Esophagus squamous epithelium (tissue), 5 donors: ENCODE measurements around the gene PRG3. TPM values are rescaled to one million over a fixed set of nuclear protein-coding genes. Genes with fewer than 3 reads are reported as not detected.
A peak's percentile ranks its signal among the peaks of the same experiment; 100 is the strongest.

ENCODE experiments used
- DNase-seq: peaks from one replicate; lab custom pipeline; 2025; lab: John Stamatoyannopoulos, UW
- H3K27ac ChIP-seq, 4 donors: fragments of 200-600 bp; sonication (generic); one replicate each; pipeline ENCODE4 v1.5.1; 2016 to 2019; ENCODE audit warnings: mild to moderate bottlenecking in 1 of 4
- H3K27me3 ChIP-seq, 4 donors: fragments of 200-600 bp; sonication (generic); 1 replicate in 3 of 4; 2 replicates in 1 of 4; pipeline versions ENCODE4 v1.5.1 to v1.6.0; 2017 to 2021; ENCODE audit warnings: antibody characterized with exemption in 1 of 4
- H3K36me3 ChIP-seq, 3 donors: fragments of 200-600 bp; sonication (generic); one replicate each; pipeline ENCODE4 v1.5.1; 2016 to 2019
- H3K4me1 ChIP-seq, 3 donors: fragments of 200-600 bp; sonication (generic); one replicate each; pipeline ENCODE4 v1.5.1; 2017 to 2019
- H3K4me3 ChIP-seq, 4 donors: fragments of 200-600 bp; sonication (generic); 1 replicate in 3 of 4; 2 replicates in 1 of 4; pipeline ENCODE4 v1.5.1; 2016 to 2019; ENCODE audit warnings: mild to moderate bottlenecking in 2 of 4, moderate library complexity in 1 of 4
- H3K9me3 ChIP-seq, 3 donors: fragments of 200-600 bp; sonication (generic); one replicate each; pipeline ENCODE4 v1.5.1; 2016 to 2019
- POLR2A ChIP-seq, 4 donors: fragments of 450-650 bp; IDR thresholded peaks; one replicate each; pipeline ENCODE4 v1.6.1; 2017; ENCODE audit warnings: antibody characterized with exemption in 4 of 4, mild to moderate bottlenecking in 4 of 4, moderate library complexity in 3 of 4
- WGBS, 2 donors: methylation state at CpG; one replicate each; pipeline ENCODE4 v1.1.5; 2018; 5-methylcytosine and 5-hydroxymethylcytosine counted together
- intact Hi-C: fragments of 100-400 bp; cut with DNase I; formaldehyde crosslinking; loops from one replicate; pipeline ENCODE4 v1.15.0; 2022
- total RNA-seq, 4 donors: library from RNA; depleted of rRNA; stranded (reverse); fragments of >200 nt; gene quantifications; one replicate each; pipeline ENCODE4 v1.1.0, GENCODE V29; 2016
- TF ChIP-seq, protein P1 (sequence below), 6 experiments: fragments of 450-650 bp in 4 of 6; fragments of 200-600 bp in 2 of 6; sonication (generic) in 2 of 6; IDR thresholded peaks; one replicate each; pipeline ENCODE4 v1.5.1; 2016 to 2019; ENCODE audit warnings: antibody characterized with exemption in 6 of 6, mild to moderate bottlenecking in 4 of 6, moderate library complexity in 4 of 6
- donor health status: DM: yes; HTN: yes; CAD: no.

PRG3 gene
- total RNA-seq, 4 donors from 2014 or later: not detected

DNA sequence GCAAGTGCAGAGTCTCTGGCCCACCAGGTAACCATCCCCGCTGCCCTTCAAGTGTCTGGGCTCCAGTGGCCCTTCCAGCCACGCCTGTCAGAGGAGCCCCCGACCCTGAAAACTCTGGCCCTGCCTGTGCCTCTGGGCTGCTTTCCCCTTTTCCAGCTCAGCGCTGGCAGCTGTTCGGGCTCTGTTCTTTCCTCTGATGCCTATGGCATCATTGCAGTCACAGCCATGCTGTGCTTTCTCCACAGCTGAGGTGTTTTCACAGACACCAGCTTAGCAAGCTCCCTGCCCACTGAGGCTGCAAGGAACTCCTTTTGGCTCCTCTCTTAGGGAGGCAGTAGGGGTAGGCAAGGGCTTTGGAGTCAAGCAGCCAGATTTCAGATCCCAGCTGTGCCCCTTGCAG is 21.6 kb downstream of the PRG3 start:
- peaks cover 0 to 16% (median 10%) of the 10 kb centered on the region in 3 donors for H3K4me1 ChIP-seq
- intact Hi-C loops: no loop called here

DNA sequence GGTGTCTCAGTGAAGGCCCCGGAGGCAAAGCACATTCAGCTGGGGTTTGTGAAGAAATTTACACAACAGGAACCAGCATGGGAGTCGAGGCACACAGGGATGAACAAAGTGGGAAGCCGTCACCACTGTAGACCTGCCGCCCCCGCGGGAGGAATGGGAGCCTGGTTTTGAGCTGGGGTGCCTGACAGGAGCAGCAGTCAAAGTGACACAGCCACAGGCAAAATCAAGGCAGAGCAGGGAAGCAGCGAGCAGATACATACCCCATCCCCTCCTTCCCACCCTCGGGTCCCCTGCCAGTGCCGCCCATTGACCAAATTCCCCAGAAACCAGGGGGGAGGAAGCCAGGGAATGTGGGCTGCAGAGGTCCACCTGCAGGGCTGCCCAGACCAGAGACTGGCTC is 22.0 kb downstream of the PRG3 start:
- no peak for DNase-seq
- Histone ChIP-seq H3K4me1 (peaks cover 0 to 20% (median 10%) of the 10 kb centered on the region in 3 donors), H3K27ac (no peak overlapping the region), H3K27me3 (no peaks in the 10 kb centered on the region), H3K9me3 (no peaks in the 10 kb centered on the region), H3K36me3 (no peaks in the 10 kb centered on the region), H3K4me3 (no peak overlapping the region)
- 78 to 80% methylated on average over 5 to 8 of the region's 9 CpGs for WGBS, 2 donors
- TF ChIP-seq POLR2A (IDR thresholded peaks at IDR 0.05): no peak
- TF ChIP-seq, protein P1, sequence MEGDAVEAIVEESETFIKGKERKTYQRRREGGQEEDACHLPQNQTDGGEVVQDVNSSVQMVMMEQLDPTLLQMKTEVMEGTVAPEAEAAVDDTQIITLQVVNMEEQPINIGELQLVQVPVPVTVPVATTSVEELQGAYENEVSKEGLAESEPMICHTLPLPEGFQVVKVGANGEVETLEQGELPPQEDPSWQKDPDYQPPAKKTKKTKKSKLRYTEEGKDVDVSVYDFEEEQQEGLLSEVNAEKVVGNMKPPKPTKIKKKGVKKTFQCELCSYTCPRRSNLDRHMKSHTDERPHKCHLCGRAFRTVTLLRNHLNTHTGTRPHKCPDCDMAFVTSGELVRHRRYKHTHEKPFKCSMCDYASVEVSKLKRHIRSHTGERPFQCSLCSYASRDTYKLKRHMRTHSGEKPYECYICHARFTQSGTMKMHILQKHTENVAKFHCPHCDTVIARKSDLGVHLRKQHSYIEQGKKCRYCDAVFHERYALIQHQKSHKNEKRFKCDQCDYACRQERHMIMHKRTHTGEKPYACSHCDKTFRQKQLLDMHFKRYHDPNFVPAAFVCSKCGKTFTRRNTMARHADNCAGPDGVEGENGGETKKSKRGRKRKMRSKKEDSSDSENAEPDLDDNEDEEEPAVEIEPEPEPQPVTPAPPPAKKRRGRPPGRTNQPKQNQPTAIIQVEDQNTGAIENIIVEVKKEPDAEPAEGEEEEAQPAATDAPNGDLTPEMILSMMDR (IDR thresholded peaks at IDR 0.05): no peak
- intact Hi-C loops: no loop called here

More for the DNA sequence above, 21.6 kb downstream of the PRG3 start:
- H3K4me3 ChIP-seq: no peak overlapping the region
- H3K27ac ChIP-seq: no peak overlapping the region
- no peak for TF ChIP-seq POLR2A (IDR thresholded peaks at IDR 0.05)
- TF ChIP-seq, protein P1 (IDR thresholded peaks at IDR 0.05): no peak
- no peaks in the 10 kb centered on the region for H3K36me3 ChIP-seq
- H3K27me3 ChIP-seq: no peaks in the 10 kb centered on the region
- 78 to 90% methylated on average over 2 to 5 of the region's 5 CpGs for WGBS, 2 donors
- DNase-seq: no peak
- H3K9me3 ChIP-seq: no peaks in the 10 kb centered on the region

DNA sequence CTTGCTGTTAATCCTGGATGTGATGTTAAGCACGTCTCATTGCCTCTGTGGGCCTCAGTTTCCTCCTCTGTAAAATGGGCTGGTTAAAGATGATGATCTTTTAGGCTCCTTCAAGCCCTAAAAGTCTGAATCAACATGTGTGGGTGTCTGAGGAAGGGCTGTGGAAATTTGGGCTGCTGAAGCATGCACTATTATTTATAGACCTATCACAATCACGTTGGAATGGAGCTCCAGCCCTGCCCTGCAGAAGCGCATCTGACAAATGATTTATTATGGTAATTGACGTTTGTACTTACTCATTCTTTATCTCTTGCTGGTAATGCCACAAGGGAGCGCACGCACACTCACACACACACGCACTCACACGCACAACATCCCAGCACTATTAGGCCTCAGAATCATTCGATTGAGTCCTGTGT is 22.4 kb downstream of the PRG3 start:
- 43 to 48% methylated on average over 5 to 9 of the region's 9 CpGs for WGBS, 2 donors
- Histone ChIP-seq H3K9me3 (no peaks in the 10 kb centered on the region), H3K27me3 (no peaks in the 10 kb centered on the region), H3K36me3 (no peaks in the 10 kb centered on the region), H3K4me3 (no peak overlapping the region), H3K4me1 (peaks cover 0 to 24% (median 10%) of the 10 kb centered on the region in 3 donors), H3K27ac (no peak overlapping the region)
- intact Hi-C loops: no loop called here
- no peak for TF ChIP-seq POLR2A (IDR thresholded peaks at IDR 0.05)
- TF ChIP-seq, protein P1 (IDR thresholded peaks at IDR 0.05): no peak
- DNase-seq: no peak

DNA sequence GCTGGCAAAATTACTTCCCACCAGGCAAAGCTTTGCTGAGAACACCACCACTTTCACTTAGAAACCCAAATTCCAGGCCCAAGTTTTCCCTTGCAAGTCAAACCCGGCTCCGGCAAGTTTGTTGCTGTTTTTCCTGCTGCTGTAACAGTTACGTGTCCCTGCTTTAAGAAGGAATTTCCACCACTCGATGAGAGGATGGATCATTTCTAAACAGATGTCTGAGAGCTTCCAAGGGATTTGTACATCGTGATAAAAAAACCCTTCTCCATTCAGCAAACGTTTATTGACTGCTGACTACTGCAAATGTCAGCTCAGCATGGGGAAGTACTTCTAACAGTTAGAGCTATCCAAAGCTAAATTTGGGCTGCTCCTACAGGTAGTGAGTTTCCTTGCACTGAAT is 23.1 kb downstream of the PRG3 start:
- H3K9me3 ChIP-seq: no peaks in the 10 kb centered on the region
- TF ChIP-seq, protein P1 (IDR thresholded peaks at IDR 0.05): no peak
- TF ChIP-seq POLR2A (IDR thresholded peaks at IDR 0.05): no peak
- H3K4me3 ChIP-seq: no peak overlapping the region
- H3K27me3 ChIP-seq: no peaks in the 10 kb centered on the region
- peak overlapping the region in 2 of 4 donors; percentile 37 for H3K27ac ChIP-seq
- H3K4me1 ChIP-seq: peaks cover 0 to 24% (median 10%) of the 10 kb centered on the region in 3 donors
- H3K36me3 ChIP-seq: no peaks in the 10 kb centered on the region
- intact Hi-C loops: no loop called here
- no peak for DNase-seq
- 36 to 37% methylated on average over 4 to 6 of the region's 6 CpGs for WGBS, 2 donors

DNA sequence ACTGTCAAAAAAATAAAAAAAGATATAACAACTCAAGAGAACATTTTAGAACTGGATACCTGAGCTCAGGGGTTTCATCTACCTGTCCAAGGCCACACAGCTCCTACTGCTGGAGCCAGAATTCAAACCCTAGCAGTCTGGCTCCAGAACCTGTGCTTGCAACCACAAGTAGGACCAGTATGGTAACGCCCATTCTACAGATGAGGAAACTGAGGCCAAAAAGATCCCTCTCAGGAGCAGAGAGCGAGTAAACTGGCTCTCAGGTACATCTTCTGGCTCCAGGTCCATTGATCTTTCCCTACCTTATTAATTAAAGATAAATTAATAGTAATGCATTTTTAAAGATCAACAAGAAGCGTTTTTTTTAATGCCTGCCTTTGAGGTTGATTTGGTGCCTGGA is 23.6 kb downstream of the PRG3 start:
- no peaks in the 10 kb centered on the region for H3K36me3 ChIP-seq
- H3K4me1 ChIP-seq: peaks cover 0 to 24% (median 10%) of the 10 kb centered on the region in 3 donors
- no peak for DNase-seq
- intact Hi-C loops: no loop called here
- no peaks in the 10 kb centered on the region for H3K9me3 ChIP-seq
- TF ChIP-seq, protein P1 (IDR thresholded peaks at IDR 0.05): no peak
- TF ChIP-seq POLR2A (IDR thresholded peaks at IDR 0.05): no peak
- WGBS, 2 donors: 68 to 74% methylated on average over 3 of the region's 3 CpGs
- H3K27me3 ChIP-seq: no peaks in the 10 kb centered on the region
- peak overlapping the region in 1 of 4 donors; percentile 37 for H3K27ac ChIP-seq
- H3K4me3 ChIP-seq: no peak overlapping the region
